PC-3 (cell line): ENCODE measurements around the gene ANTXR1.

ENCODE experiments used
- CTCF ChIP-seq: fragments of 300-600 bp; sonication (generic); conservative IDR thresholded peaks from 2 replicates; pipeline ENCODE4 v1.5.1; 2017; ENCODE audit warnings: antibody characterized with exemption, low read depth, mild to moderate bottlenecking, low read length
- EZH2 ChIP-seq: fragments of 300-600 bp; sonication (generic); IDR thresholded peaks from one replicate; pipeline ENCODE4 v1.6.1; 2017; ENCODE audit warnings: antibody characterized with exemption, mild to moderate bottlenecking, low read length; ENCODE audit not compliant: unreplicated experiment
- EZH2phosphoT487 ChIP-seq: fragments of 300-600 bp; sonication (generic); IDR thresholded peaks from 2 replicates; pipeline ENCODE4 v1.6.1; 2018; ENCODE audit warnings: mild to moderate bottlenecking, antibody characterized with exemption, low read length, borderline replicate concordance

- no peak for TF ChIP-seq CTCF
- no peak for TF ChIP-seq EZH2
- TF ChIP-seq EZH2phosphoT487: no peak
Measured at GRCh38 chr2:69054431-69054830, 41.5 kb downstream of the ANTXR1 start.
